GM23338 (cell line): ENCODE measurements around the gene PDE1A.

Experiments used
- CTCF ChIP-seq, 2 experiments: fragments of 200-600 bp in 1 of 2; sonication (generic) in 1 of 2; conservative IDR thresholded peaks; 2 replicates each; pipeline versions ENCODE4 v1.5.1 to v1.6.1; 2016 to 2017; ENCODE audit warnings: antibody characterized with exemption in 2 of 2, low read depth in 2 of 2, mild to moderate bottlenecking in 2 of 2, moderate library complexity in 1 of 2
- EZH2 ChIP-seq: fragments of 200-600 bp; sonication (generic); IDR thresholded peaks from one replicate; pipeline ENCODE4 v1.8.0; 2017; ENCODE audit warnings: antibody characterized with exemption, mild to moderate bottlenecking, low read depth; ENCODE audit not compliant: unreplicated experiment
- EZH2phosphoT487 ChIP-seq: fragments of 200-600 bp; sonication (generic); IDR thresholded peaks from one replicate; pipeline ENCODE4 v1.8.1; 2018; ENCODE audit warnings: antibody characterized with exemption; ENCODE audit not compliant: unreplicated experiment

- TF ChIP-seq EZH2phosphoT487 (no peak), CTCF (conservative IDR thresholded peaks at IDR 0.05; ENCODE audit: low read depth in 2 of 2) (no peak), EZH2 (no peak)
Measured at GRCh38 chr2:182291296-182291695, 135.5 kb downstream of the PDE1A start.
